HepG2 (cell line): ENCODE measurements around the gene POMGNT2. TPM values are rescaled to one million over a fixed set of nuclear protein-coding genes. Genes with fewer than 3 reads are reported as not detected.

ENCODE experiments used
- ATAC-seq: fragments of 200-7000 bp; cut with Tn5 transposase; 3 replicates; pipeline ENCODE4 v1.9.1; 2020; ENCODE audit warnings: mild to moderate bottlenecking, moderate library complexity
- BruUV-seq: library from RNA; stranded (reverse); fragments of 400-500 nt; replicated peaks from 2 replicates; lab custom pipeline; 2021; lab: Mats Ljungman, UMichigan
- CTCF ChIA-PET: fragments of 300-600 bp; formaldehyde crosslinking; extraction: SDS; loops from one replicate; lab custom pipeline; 2021; ENCODE audit warnings: low total read pairs, inconsistent platforms, low intra/inter-chr PET ratio; lab: Yijun Ruan, JAX
- POLR2A ChIA-PET: fragments of 350-600 bp; sonication (Branson Sonifier 250); formaldehyde crosslinking; loops from one replicate; lab custom pipeline; 2020; ENCODE audit warnings: antibody characterized with exemption, inconsistent platforms; lab: Yijun Ruan, JAX
- DNase-seq: peaks from one replicate; pipeline ENCODE4 v3.0.0-alpha.2; 2015; ENCODE audit warnings: low spot score
- FAIRE-seq: peaks from 3 replicates; lab custom pipeline; 2011; peaks lifted over from hg19 to GRCh38; lab: Jason Lieb, UNC
- H2AFZ ChIP-seq: one replicate; pipeline ENCODE4 v1.6.1; 2011; ENCODE audit warnings: low read length, inconsistent platforms
- H3K27ac ChIP-seq: fragments of 300-600 bp; 3 replicates; pipeline ENCODE4 v1.8.0; 2011; ENCODE audit warnings: mixed run types, mild to moderate bottlenecking, mixed read lengths, low read length, inconsistent platforms; ENCODE audit not compliant: insufficient read depth; ENCODE audit errors: extremely low read length
- H3K27me3 ChIP-seq, 2 experiments: fragments of 200-600 bp in 1 of 2; 2 replicates in 1 of 2; 3 replicates in 1 of 2; pipeline versions ENCODE4 v1.6.0 to v1.8.0; 2011; ENCODE audit warnings: low read length in 2 of 2, mild to moderate bottlenecking in 2 of 2, moderate library complexity in 2 of 2, inconsistent platforms in 1 of 2; ENCODE audit not compliant: insufficient read depth in 2 of 2, control insufficient read depth in 1 of 2
- H3K36me3 ChIP-seq, 2 experiments: fragments of 200-600 bp in 1 of 2; replicated peaks in 1 of 2; 2 replicates in 1 of 2; 3 replicates in 1 of 2; pipeline versions ENCODE4 v1.5.1 to v1.8.0; 2011; ENCODE audit warnings: low read length in 2 of 2, inconsistent platforms in 1 of 2; ENCODE audit not compliant: insufficient read depth in 2 of 2, control insufficient read depth in 1 of 2
- H3K4me1 ChIP-seq: 2 replicates; pipeline ENCODE4 v1.5.1; 2012; ENCODE audit warnings: low read length, inconsistent platforms; ENCODE audit not compliant: insufficient read depth
- H3K4me2 ChIP-seq: 2 replicates; pipeline ENCODE4 v1.6.0; 2011; ENCODE audit warnings: low read depth, low read length, inconsistent platforms
- H3K4me3 ChIP-seq, 3 experiments: fragments of 200-600 bp in 1 of 3; sonication (generic), shearing (Covaris generic) in 1 of 3; replicated peaks in 1 of 3; 2 replicates each; pipeline ENCODE4 v1.5.1; 2011 to 2016; ENCODE audit warnings: low read length in 3 of 3, inconsistent platforms in 2 of 3, low read depth in 2 of 3, mild to moderate bottlenecking in 2 of 3, control low read depth in 1 of 3, mixed read lengths in 1 of 3; ENCODE audit not compliant: insufficient read depth in 1 of 3
- H3K79me2 ChIP-seq: one replicate; pipeline ENCODE4 v1.6.1; 2011; ENCODE audit warnings: low read length, inconsistent platforms; ENCODE audit not compliant: insufficient read depth
- H3K9ac ChIP-seq: 2 replicates; pipeline ENCODE4 v1.6.0; 2011; ENCODE audit warnings: mild to moderate bottlenecking, low read depth, low read length, inconsistent platforms; ENCODE audit not compliant: insufficient read depth
- H3K9me3 ChIP-seq: 2 replicates; pipeline ENCODE4 v1.5.1; 2012; ENCODE audit warnings: mild to moderate bottlenecking, low read length
- H4K20me1 ChIP-seq: 2 replicates; pipeline ENCODE4 v1.6.0; 2011; ENCODE audit warnings: inconsistent platforms, mild to moderate bottlenecking, low read length, moderate library complexity; ENCODE audit not compliant: insufficient read depth
- ERF ChIP-seq: IDR thresholded peaks from 2 replicates; pipeline ENCODE4 v1.6.1; 2018; ENCODE audit warnings: missing biosample characterization, missing genetic modification reagents
- HDAC6 ChIP-seq: fragments of 200-600 bp; sonication (generic); IDR thresholded peaks from 2 replicates; pipeline ENCODE4 v1.7.0; 2017; ENCODE audit warnings: mild to moderate bottlenecking, antibody characterized with exemption, low read length, low read depth
- HNRNPLL ChIP-seq: fragments of 200-400 bp; formaldehyde crosslinking; IDR thresholded peaks from 2 replicates; pipeline ENCODE4 v1.6.1; 2017; ENCODE audit warnings: mild to moderate bottlenecking, low read depth, low read length; ENCODE audit not compliant: poor library complexity, severe bottlenecking
- KDM5A ChIP-seq: fragments of 200-600 bp; sonication (generic); IDR thresholded peaks from 2 replicates; pipeline ENCODE4 v1.7.0; 2018; ENCODE audit warnings: antibody characterized with exemption, mild to moderate bottlenecking, low read length, borderline replicate concordance
- MLXIP ChIP-seq: sonication (generic); formaldehyde crosslinking; IDR thresholded peaks from 2 replicates; pipeline ENCODE4 v1.9.0; 2021; ENCODE audit warnings: missing genetic modification reagents, borderline replicate concordance
- NBN ChIP-seq: fragments of 450-650 bp; conservative IDR thresholded peaks from 2 replicates; pipeline ENCODE4 v1.6.1; 2017
- ZNF138 ChIP-seq: sonication (generic); formaldehyde crosslinking; IDR thresholded peaks from 2 replicates; pipeline ENCODE4 v1.5.0; 2020; ENCODE audit warnings: mild to moderate bottlenecking, low read depth, missing genetic modification reagents
- ZNF878 ChIP-seq: sonication (generic); formaldehyde crosslinking; IDR thresholded peaks from 2 replicates; pipeline ENCODE4 v1.8.1; 2023; ENCODE audit warnings: mild to moderate bottlenecking, missing genetic modification reagents, moderate library complexity
- WGBS: methylation state at CpG from one replicate; pipeline ENCODE4 v1.1.6; 2017; ENCODE audit warnings: low lambda C conversion rate; 5-methylcytosine and 5-hydroxymethylcytosine counted together
- in situ Hi-C: cut with HindIII; loops from 2 replicates; pipeline ENCODE4 v1.10.0; 2017; ENCODE audit warnings: low pct_unique_long_range_greater_than_20kb; ENCODE audit not compliant: extremely low pct_ligation_motif_present
- intact Hi-C: fragments of 100-400 bp; cut with micrococcal nuclease; formaldehyde crosslinking; loops from one replicate; pipeline ENCODE4 v1.10.0; 2022; ENCODE audit not compliant: unreplicated experiment
- polyA plus RNA-seq, 8 experiments: library from polyadenylated mRNA; depleted of rRNA in 3 of 8; stranded (reverse) in 7 of 8; unstranded in 1 of 8; fragments of >200 nt; fragmentation: Illumina TruSeq in 4 of 8; extraction: Trizol in 4 of 8; gene quantifications; 2 replicates each; pipeline versions ENCODE4 v1.2.1 to v1.2.3, GENCODE V29; 2011 to 2016; ENCODE audit warnings: low read depth in 4 of 8, missing spikeins in 1 of 8, mixed read lengths in 1 of 8; ENCODE audit not compliant: insufficient read depth in 1 of 8
- total RNA-seq, 5 experiments: library from RNA; depleted of rRNA; stranded (reverse); fragments of >200 nt; fragmentation: Illumina TruSeq; extraction: Trizol; gene quantifications; 2 replicates each; pipeline ENCODE4 v1.2.3, GENCODE V29; 2016; ENCODE audit warnings: low read depth in 1 of 5
- TF ChIP-seq, protein P1 (sequence below): sonication (generic); formaldehyde crosslinking; IDR thresholded peaks from 2 replicates; pipeline ENCODE4 v1.5.1; 2020; ENCODE audit warnings: mild to moderate bottlenecking, missing genetic modification reagents, borderline replicate concordance
- TF ChIP-seq, protein P2 (sequence below): sonication (generic); formaldehyde crosslinking; conservative IDR thresholded peaks from 2 replicates; pipeline ENCODE4 v1.4.0; 2020; ENCODE audit warnings: missing genetic modification reagents

Gene POMGNT2
- total and polyA plus RNA-seq, 2 of the 13 experiments (the other 11 are each of a cell fraction or from before 2014, with no cell fraction given), result 10.5 to 12.4 TPM

DNA sequence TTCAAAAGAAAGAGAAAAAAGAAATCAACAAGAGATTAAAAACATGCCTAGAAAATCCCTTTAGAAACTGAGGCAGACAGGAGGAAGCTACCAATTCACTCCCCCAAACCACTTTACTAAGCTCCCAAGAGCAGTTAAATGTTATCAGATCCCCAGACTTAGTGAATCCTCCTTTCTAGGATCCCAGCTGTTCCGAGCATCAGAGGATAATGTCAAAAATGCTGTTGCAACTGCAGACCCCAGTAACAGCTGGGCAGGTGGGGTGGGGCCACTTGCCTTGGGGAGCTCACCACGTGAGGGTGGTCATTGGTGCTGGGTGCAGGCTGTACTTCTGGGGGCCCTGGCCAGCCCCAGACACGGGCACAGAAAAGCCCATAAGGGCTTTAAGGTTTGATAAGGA, 9.1 kb downstream of the POMGNT2 start (continued):
- TF ChIP-seq, protein P1, sequence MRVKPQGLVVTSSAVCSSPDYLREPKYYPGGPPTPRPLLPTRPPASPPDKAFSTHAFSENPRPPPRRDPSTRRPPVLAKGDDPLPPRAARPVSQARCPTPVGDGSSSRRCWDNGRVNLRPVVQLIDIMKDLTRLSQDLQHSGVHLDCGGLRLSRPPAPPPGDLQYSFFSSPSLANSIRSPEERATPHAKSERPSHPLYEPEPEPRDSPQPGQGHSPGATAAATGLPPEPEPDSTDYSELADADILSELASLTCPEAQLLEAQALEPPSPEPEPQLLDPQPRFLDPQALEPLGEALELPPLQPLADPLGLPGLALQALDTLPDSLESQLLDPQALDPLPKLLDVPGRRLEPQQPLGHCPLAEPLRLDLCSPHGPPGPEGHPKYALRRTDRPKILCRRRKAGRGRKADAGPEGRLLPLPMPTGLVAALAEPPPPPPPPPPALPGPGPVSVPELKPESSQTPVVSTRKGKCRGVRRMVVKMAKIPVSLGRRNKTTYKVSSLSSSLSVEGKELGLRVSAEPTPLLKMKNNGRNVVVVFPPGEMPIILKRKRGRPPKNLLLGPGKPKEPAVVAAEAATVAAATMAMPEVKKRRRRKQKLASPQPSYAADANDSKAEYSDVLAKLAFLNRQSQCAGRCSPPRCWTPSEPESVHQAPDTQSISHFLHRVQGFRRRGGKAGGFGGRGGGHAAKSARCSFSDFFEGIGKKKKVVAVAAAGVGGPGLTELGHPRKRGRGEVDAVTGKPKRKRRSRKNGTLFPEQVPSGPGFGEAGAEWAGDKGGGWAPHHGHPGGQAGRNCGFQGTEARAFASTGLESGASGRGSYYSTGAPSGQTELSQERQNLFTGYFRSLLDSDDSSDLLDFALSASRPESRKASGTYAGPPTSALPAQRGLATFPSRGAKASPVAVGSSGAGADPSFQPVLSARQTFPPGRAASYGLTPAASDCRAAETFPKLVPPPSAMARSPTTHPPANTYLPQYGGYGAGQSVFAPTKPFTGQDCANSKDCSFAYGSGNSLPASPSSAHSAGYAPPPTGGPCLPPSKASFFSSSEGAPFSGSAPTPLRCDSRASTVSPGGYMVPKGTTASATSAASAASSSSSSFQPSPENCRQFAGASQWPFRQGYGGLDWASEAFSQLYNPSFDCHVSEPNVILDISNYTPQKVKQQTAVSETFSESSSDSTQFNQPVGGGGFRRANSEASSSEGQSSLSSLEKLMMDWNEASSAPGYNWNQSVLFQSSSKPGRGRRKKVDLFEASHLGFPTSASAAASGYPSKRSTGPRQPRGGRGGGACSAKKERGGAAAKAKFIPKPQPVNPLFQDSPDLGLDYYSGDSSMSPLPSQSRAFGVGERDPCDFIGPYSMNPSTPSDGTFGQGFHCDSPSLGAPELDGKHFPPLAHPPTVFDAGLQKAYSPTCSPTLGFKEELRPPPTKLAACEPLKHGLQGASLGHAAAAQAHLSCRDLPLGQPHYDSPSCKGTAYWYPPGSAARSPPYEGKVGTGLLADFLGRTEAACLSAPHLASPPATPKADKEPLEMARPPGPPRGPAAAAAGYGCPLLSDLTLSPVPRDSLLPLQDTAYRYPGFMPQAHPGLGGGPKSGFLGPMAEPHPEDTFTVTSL, result no peak
- TF ChIP-seq ZNF138 (CRISPR knock-in tag), result no peak
- TF ChIP-seq, protein P2, sequence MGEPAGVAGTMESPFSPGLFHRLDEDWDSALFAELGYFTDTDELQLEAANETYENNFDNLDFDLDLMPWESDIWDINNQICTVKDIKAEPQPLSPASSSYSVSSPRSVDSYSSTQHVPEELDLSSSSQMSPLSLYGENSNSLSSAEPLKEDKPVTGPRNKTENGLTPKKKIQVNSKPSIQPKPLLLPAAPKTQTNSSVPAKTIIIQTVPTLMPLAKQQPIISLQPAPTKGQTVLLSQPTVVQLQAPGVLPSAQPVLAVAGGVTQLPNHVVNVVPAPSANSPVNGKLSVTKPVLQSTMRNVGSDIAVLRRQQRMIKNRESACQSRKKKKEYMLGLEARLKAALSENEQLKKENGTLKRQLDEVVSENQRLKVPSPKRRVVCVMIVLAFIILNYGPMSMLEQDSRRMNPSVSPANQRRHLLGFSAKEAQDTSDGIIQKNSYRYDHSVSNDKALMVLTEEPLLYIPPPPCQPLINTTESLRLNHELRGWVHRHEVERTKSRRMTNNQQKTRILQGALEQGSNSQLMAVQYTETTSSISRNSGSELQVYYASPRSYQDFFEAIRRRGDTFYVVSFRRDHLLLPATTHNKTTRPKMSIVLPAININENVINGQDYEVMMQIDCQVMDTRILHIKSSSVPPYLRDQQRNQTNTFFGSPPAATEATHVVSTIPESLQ (CRISPR knock-in tag), result no peak

DNA sequence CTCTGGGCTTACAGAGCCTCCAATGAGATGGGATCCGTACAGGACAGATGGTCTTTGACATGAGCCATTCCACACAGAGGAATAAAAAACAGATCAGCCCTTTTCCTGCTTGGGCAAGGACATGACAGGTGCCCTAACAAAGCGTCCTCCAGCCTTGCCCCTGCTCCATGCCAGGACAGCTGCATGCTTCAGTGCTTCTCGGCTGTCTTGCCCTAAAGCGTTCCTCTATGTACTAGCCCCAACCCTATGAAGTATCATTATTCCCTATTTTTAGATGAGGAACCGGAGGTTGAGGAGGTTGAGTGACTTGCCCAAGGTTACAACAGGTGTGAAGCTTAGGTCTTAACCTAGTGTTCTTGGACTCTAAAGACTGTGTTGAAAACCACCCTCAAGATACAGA, 10.5 kb downstream of the POMGNT2 start:
- FAIRE-seq, result no peak
- in situ Hi-C loops, result no loop called here
- TF ChIP-seq KDM5A (no peak), MLXIP (CRISPR knock-in tag) (no peak), HNRNPLL (no peak), ZNF878 (CRISPR knock-in tag) (no peak), ERF (CRISPR knock-in tag) (no peak), NBN (no peak), HDAC6 (no peak)
- no peak for ATAC-seq
- Histone ChIP-seq H3K4me1 (peaks cover 8% of the 10 kb centered on the region), H3K36me3 (no peaks in the 10 kb centered on the region), H4K20me1 (no peaks in the 10 kb centered on the region), H3K9me3 (no peaks in the 10 kb centered on the region), H3K9ac (no peak overlapping the region), H3K4me3 (no peak overlapping the region), H3K79me2 (no peaks in the 10 kb centered on the region), H3K27ac (no peak overlapping the region), H3K4me2 (no peak overlapping the region), H3K27me3 (no peaks in the 10 kb centered on the region), H2AFZ (no peak overlapping the region)
- 92% methylated on average over 5 of the region's 5 CpGs for WGBS
- intact Hi-C loops, result no loop called here
- no peak for DNase-seq
- ChIA-PET CTCF (no interaction called here), POLR2A (no interaction called here)
- BruUV-seq, result no TSS peak
